MM.1S (cell line): ENCODE measurements around the gene ZFP69B.
A peak's percentile ranks its signal among the peaks of the same experiment; 100 is the strongest.

Experiments
- DNase-seq: peaks from one replicate; pipeline ENCODE4 v3.0.0-alpha.2; 2015
- H2AFZ ChIP-seq: fragments of 300-600 bp; sonication (generic); 2 replicates; pipeline ENCODE4 v1.6.0; 2016; ENCODE audit warnings: antibody characterized with exemption, low read length
- H3F3A ChIP-seq: fragments of 300-600 bp; sonication (generic); 2 replicates; pipeline ENCODE4 v1.6.1; 2016; ENCODE audit warnings: mild to moderate bottlenecking, antibody characterized with exemption, low read length, moderate library complexity, mixed read lengths; ENCODE audit not compliant: insufficient read depth
- H3K27ac ChIP-seq: fragments of 300-600 bp; sonication (generic); 2 replicates; pipeline ENCODE4 v1.5.1; 2016; ENCODE audit warnings: mild to moderate bottlenecking, low read length
- H3K27me3 ChIP-seq: fragments of 300-600 bp; sonication (generic); replicated peaks from 2 replicates; pipeline ENCODE4 v1.6.0; 2016; ENCODE audit warnings: low read length; ENCODE audit not compliant: insufficient read depth
- H3K36me3 ChIP-seq: fragments of 300-600 bp; sonication (generic); replicated peaks from 2 replicates; pipeline ENCODE4 v1.6.1; 2016; ENCODE audit warnings: mild to moderate bottlenecking, low read length, mixed read lengths; ENCODE audit not compliant: insufficient read depth
- H3K4me1 ChIP-seq: fragments of 300-600 bp; sonication (generic); 2 replicates; pipeline ENCODE4 v1.6.1; 2016; ENCODE audit warnings: low read length, mixed read lengths
- H3K4me2 ChIP-seq: fragments of 300-600 bp; sonication (generic); 2 replicates; pipeline ENCODE4 v1.6.0; 2016; ENCODE audit warnings: low read depth, low read length
- H3K4me3 ChIP-seq: fragments of 300-600 bp; sonication (generic); 2 replicates; pipeline ENCODE4 v1.5.1; 2016; ENCODE audit warnings: low read length, mixed read lengths
- H3K79me2 ChIP-seq: fragments of 300-600 bp; sonication (generic); 2 replicates; pipeline ENCODE4 v1.6.1; 2016; ENCODE audit warnings: mixed run types, low read length, mixed read lengths
- H3K9ac ChIP-seq: fragments of 300-600 bp; sonication (generic); 2 replicates; pipeline ENCODE4 v1.6.1; 2016; ENCODE audit warnings: low read length, mixed read lengths
- H3K9me2 ChIP-seq: fragments of 300-600 bp; sonication (generic); replicated peaks from 2 replicates; pipeline ENCODE4 v1.6.1; 2016; ENCODE audit warnings: mild to moderate bottlenecking, low read length, mixed read lengths; ENCODE audit not compliant: insufficient read depth
- H3K9me3 ChIP-seq: fragments of 300-600 bp; sonication (generic); replicated peaks from 2 replicates; pipeline ENCODE4 v1.6.1; 2016; ENCODE audit warnings: mild to moderate bottlenecking, low read length, mixed read lengths; ENCODE audit not compliant: insufficient read depth
- H4K20me1 ChIP-seq: fragments of 300-600 bp; sonication (generic); 2 replicates; pipeline ENCODE4 v1.6.1; 2016; ENCODE audit warnings: mild to moderate bottlenecking, low read length, moderate library complexity, mixed read lengths; ENCODE audit not compliant: insufficient read depth
- CTCF ChIP-seq: fragments of 300-600 bp; sonication (generic); IDR thresholded peaks from 2 replicates; pipeline ENCODE4 v1.5.1; 2016; ENCODE audit warnings: antibody characterized with exemption, low read length, mixed read lengths
- EZH2 ChIP-seq: fragments of 300-600 bp; sonication (generic); optimal IDR thresholded peaks from 2 replicates; pipeline ENCODE3; 2017; ENCODE audit warnings: low read depth, mild to moderate bottlenecking, antibody characterized with exemption, low read length, mixed read lengths
- EZH2phosphoT487 ChIP-seq: fragments of 300-600 bp; sonication (generic); IDR thresholded peaks from 2 replicates; pipeline ENCODE4 v1.6.1; 2018; ENCODE audit warnings: antibody characterized with exemption, low read length

The ZFP69B gene

GRCh38 chr1:40439247-40439646 is 11.0 kb upstream of the ZFP69B start:
- Histone ChIP-seq H3K9me2 (no peaks in the 10 kb centered on the region), H3K4me1 (no peaks in the 10 kb centered on the region), H4K20me1 (no peaks in the 10 kb centered on the region), H3K27ac (no peak overlapping the region), H2AFZ (no peak overlapping the region), H3K4me3 (no peak overlapping the region), H3K79me2 (no peaks in the 10 kb centered on the region), H3K9ac (no peak overlapping the region), H3K9me3 (no peaks in the 10 kb centered on the region), H3K4me2 (no peak overlapping the region), H3F3A (no peaks in the 10 kb centered on the region), H3K36me3 (no peaks in the 10 kb centered on the region), H3K27me3 (no peaks in the 10 kb centered on the region)
- no peak for DNase-seq
- no peak for TF ChIP-seq CTCF
- no peak for TF ChIP-seq EZH2
- TF ChIP-seq EZH2phosphoT487 = no peak

- H3K79me2 ChIP-seq = no peaks in the 10 kb centered on the region
- H3K9me2 ChIP-seq = no peaks in the 10 kb centered on the region
- H3K36me3 ChIP-seq = no peaks in the 10 kb centered on the region
- TF ChIP-seq EZH2phosphoT487 (no peak), CTCF (no peak), EZH2 (no peak)
- no peak overlapping the region; the same call in 1 of the 2 replicates for H3K9ac ChIP-seq
- peak overlapping the region; percentile 79 for H3K4me2 ChIP-seq
- H2AFZ ChIP-seq = peak overlapping the region; percentile 92
- H4K20me1 ChIP-seq = no peaks in the 10 kb centered on the region
- no peak overlapping the region for H3K27ac ChIP-seq
- H3K4me3 ChIP-seq = peak overlapping the region; percentile 71
- DNase-seq = no peak
- 0 out of 2 replicates have a peak, but pooled peaks cover 2% of the 10 kb centered on the region for H3F3A ChIP-seq
- no peaks in the 10 kb centered on the region for H3K9me3 ChIP-seq
- peaks cover 5% of the 10 kb centered on the region; the same call in 1 of the 2 replicates for H3K4me1 ChIP-seq
- no peaks in the 10 kb centered on the region for H3K27me3 ChIP-seq
These were observed 390 bp downstream of the ZFP69B start for GRCh38 chr1:40450495-40451237.

GRCh38 chr1:40451238-40451585 is 936 bp downstream of the ZFP69B start:
- no peak overlapping the region for H3K9ac ChIP-seq
- no peaks in the 10 kb centered on the region for H4K20me1 ChIP-seq
- peaks cover 5% of the 10 kb centered on the region; the same call in 1 of the 2 replicates for H3K4me1 ChIP-seq
- no peaks in the 10 kb centered on the region for H3K27me3 ChIP-seq
- no peaks in the 10 kb centered on the region for H3K36me3 ChIP-seq
- H3K27ac ChIP-seq = no peak overlapping the region
- H3K9me2 ChIP-seq = no peaks in the 10 kb centered on the region
- no peaks in the 10 kb centered on the region for H3K9me3 ChIP-seq
- 0 out of 2 replicates have a peak, but pooled peaks cover 2% of the 10 kb centered on the region for H3F3A ChIP-seq
- TF ChIP-seq CTCF (no peak), EZH2 (no peak), EZH2phosphoT487 (no peak)
- H3K79me2 ChIP-seq = no peaks in the 10 kb centered on the region
- DNase-seq = no peak
- H2AFZ ChIP-seq = no peak overlapping the region
- no peak overlapping the region for H3K4me3 ChIP-seq
- H3K4me2 ChIP-seq = no peak overlapping the region
